Naive thymus-derived CD4-positive, alpha-beta T cell (primary cell): Measurements from ENCODE around the gene LRPPRC. TPM values are rescaled to one million over a fixed set of nuclear protein-coding genes. Genes with fewer than 3 reads are reported as not detected.

Experiments used
- ATAC-seq: fragments of 150-1000 bp; cut with Tn5 transposase; 2 replicates; pipeline ENCODE4 v1.10.0; 2021; ENCODE audit warnings: mild to moderate bottlenecking, moderate library complexity
- CTCF ChIA-PET: fragments of 350-600 bp; sonication (Branson Sonifier 250); formaldehyde crosslinking; loops from one replicate; lab custom pipeline; 2021; ENCODE audit warnings: antibody characterized with exemption; lab: Charles Lee
- POLR2A ChIA-PET: fragments of 350-600 bp; sonication (Branson Sonifier 250); formaldehyde crosslinking; loops from one replicate; lab custom pipeline; 2021; ENCODE audit warnings: antibody characterized with exemption, inconsistent platforms; lab: Charles Lee
- DNase-seq, 9 donors: peaks; one replicate each; pipeline versions ENCODE4 v3.0.0 to v3.0.0-alpha.2; 2020 to 2022; ENCODE audit warnings: mixed read lengths in 1 of 9
- H3K27ac ChIP-seq: one replicate; pipeline ENCODE4 v1.7.0; 2013; ENCODE audit warnings: mild to moderate bottlenecking, low read depth, low read length, moderate library complexity
- H3K27me3 ChIP-seq, 2 donors: one replicate each; pipeline ENCODE4 v1.7.0; 2013; ENCODE audit warnings: low read length in 2 of 2, mild to moderate bottlenecking in 2 of 2, moderate library complexity in 2 of 2; ENCODE audit not compliant: control insufficient read depth in 2 of 2, insufficient read depth in 2 of 2
- H3K36me3 ChIP-seq, 3 experiments: 1 replicate in 2 of 3; 2 replicates in 1 of 3; pipeline ENCODE4 v1.7.0; 2013; ENCODE audit warnings: low read length in 3 of 3, mild to moderate bottlenecking in 3 of 3, moderate library complexity in 1 of 3; ENCODE audit not compliant: insufficient read depth in 3 of 3, control insufficient read depth in 2 of 3
- H3K4me1 ChIP-seq, 2 donors: one replicate each; pipeline ENCODE4 v1.7.0; 2013; ENCODE audit warnings: low read length in 2 of 2, mild to moderate bottlenecking in 2 of 2, moderate library complexity in 1 of 2; ENCODE audit not compliant: control insufficient read depth in 2 of 2, insufficient read depth in 2 of 2
- H3K4me3 ChIP-seq: 2 replicates; pipeline ENCODE4 v1.7.0; 2013; ENCODE audit warnings: mild to moderate bottlenecking, low read length
- H3K9me3 ChIP-seq, 3 experiments: 1 replicate in 2 of 3; 2 replicates in 1 of 3; pipeline ENCODE4 v1.7.0; 2013; ENCODE audit warnings: low read length in 3 of 3; ENCODE audit not compliant: control insufficient read depth in 2 of 3
- H3K27ac Mint-ChIP-seq, 9 donors: one replicate each; pipeline ENCODE4 v1.8.0; 2020 to 2022; ENCODE audit warnings: mixed read lengths in 9 of 9, mild to moderate bottlenecking in 8 of 9, moderate library complexity in 5 of 9, inconsistent platforms in 2 of 9
- H3K27me3 Mint-ChIP-seq, 5 donors: one replicate each; pipeline ENCODE4 v1.8.0; 2021 to 2022; ENCODE audit warnings: mixed read lengths in 5 of 5, mild to moderate bottlenecking in 1 of 5
- H3K36me3 Mint-ChIP-seq, 5 donors: one replicate each; pipeline ENCODE4 v1.8.0; 2020 to 2022; ENCODE audit warnings: mixed read lengths in 5 of 5, mild to moderate bottlenecking in 3 of 5, inconsistent platforms in 1 of 5
- H3K4me1 Mint-ChIP-seq, 7 donors: one replicate each; pipeline ENCODE4 v1.8.0; 2020 to 2022; ENCODE audit warnings: mixed read lengths in 7 of 7, mild to moderate bottlenecking in 3 of 7, inconsistent platforms in 1 of 7
- H3K4me3 Mint-ChIP-seq, 10 donors: one replicate each; pipeline ENCODE4 v1.8.0; 2020 to 2022; ENCODE audit warnings: mild to moderate bottlenecking in 10 of 10, mixed read lengths in 10 of 10, moderate library complexity in 6 of 10, inconsistent platforms in 2 of 10
- H3K9me3 Mint-ChIP-seq, 11 donors: one replicate each; pipeline ENCODE4 v1.8.0; 2020 to 2022; ENCODE audit warnings: mixed read lengths in 11 of 11, mild to moderate bottlenecking in 4 of 11, inconsistent platforms in 1 of 11, moderate library complexity in 1 of 11
- intact Hi-C, 2 donors: fragments of 100-400 bp; cut with micrococcal nuclease; formaldehyde crosslinking; loops; one replicate each; pipeline ENCODE4 v1.15.1; 2023
- polyA plus RNA-seq, 2 donors: library from polyadenylated mRNA; unstranded; fragments of 300-500 nt; fragmentation: Illumina TruSeq; gene quantifications; one replicate each; pipeline ENCODE4 v1.2.3, GENCODE V29; 2021
- total RNA-seq, 6 experiments: library from RNA in 5 of 6; stranded (reverse) in 5 of 6; gene quantifications; 1 replicate in 5 of 6; 2 replicates in 1 of 6; pipeline ENCODE4 v1.2.3 and lab custom pipeline; 2021 to 2026

Gene LRPPRC
- total and polyA plus RNA-seq, 7 experiments from 2014 or later: 42.3 to 92.7 (median 67.0) TPM

DNA sequence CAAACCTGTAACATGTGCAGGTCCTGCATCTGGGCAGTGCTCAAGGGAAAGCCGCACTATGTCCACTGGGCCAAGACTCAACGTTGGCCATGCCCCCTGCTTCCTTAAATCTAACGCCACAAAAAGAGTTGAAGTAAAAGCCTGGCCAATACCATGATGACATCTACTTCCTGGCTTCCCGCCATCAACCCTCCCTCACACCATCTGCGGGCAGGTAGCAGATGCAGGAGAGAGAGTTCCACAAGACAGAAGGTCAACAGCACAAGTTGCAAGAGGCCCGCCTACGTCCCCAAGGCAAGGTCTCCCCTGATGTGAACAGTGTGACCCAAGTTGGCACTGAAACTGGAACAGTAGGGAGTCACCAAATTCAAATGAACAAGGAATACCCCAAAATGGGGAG, 108.6 kb downstream of the LRPPRC start:
- Histone ChIP-seq H3K27ac (no peak overlapping the region), H3K27me3 (no peaks in the 10 kb centered on the region), H3K4me1 (no peaks in the 10 kb centered on the region), H3K4me3 (no peak overlapping the region), H3K9me3 (no peaks in the 10 kb centered on the region), H3K36me3 (peaks cover 7 to 49% (median 10%) of the 10 kb centered on the region in 3 experiments)
- ChIA-PET POLR2A (no interaction called here), CTCF (no interaction called here)
- Mint-ChIP-seq H3K36me3 (peaks cover 23 to 57% (median 32%) of the 10 kb centered on the region in 5 donors), H3K4me1 (no peaks in the 10 kb centered on the region), H3K9me3 (no peaks in the 10 kb centered on the region), H3K27me3 (no peaks in the 10 kb centered on the region), H3K27ac (no peak overlapping the region), H3K4me3 (no peak overlapping the region)
- intact Hi-C loops: no loop called here
- DNase-seq (no peak), ATAC-seq (no peak)

DNA sequence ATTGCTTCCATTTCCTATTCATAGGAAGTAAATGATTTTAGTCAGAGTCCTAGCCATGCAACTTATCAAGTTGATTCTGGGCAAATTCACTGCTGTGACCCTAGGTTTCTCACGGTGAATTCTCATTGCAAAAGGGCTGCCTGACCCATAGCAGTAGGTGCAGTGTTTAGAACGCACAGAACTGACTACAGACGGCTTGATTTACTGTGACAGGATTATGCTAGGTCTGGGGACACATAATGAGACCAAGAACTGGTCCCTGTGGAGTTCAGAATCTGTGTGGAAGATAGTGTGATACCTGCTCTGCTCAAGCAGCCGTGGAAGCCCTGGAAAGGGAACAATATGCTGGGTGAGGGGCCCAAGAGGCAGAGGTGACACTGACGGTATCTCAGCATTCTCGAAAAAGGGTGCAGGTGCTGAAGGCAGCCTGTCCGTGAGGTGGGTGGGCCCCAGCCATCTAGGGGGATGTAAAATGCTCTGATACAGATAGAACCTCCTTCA, 110.6 kb downstream of the LRPPRC start:
- no peak for DNase-seq
- H3K27ac Mint-ChIP-seq: peak overlapping the region in 1 of 9 donors; percentile 44
- Histone ChIP-seq H3K4me3 (no peak overlapping the region), H3K27ac (no peak overlapping the region), H3K9me3 (no peaks in the 10 kb centered on the region), H3K27me3 (no peaks in the 10 kb centered on the region), H3K36me3 (peaks cover 0 to 29% (median 7%) of the 10 kb centered on the region in 3 experiments), H3K4me1 (no peaks in the 10 kb centered on the region)
- ChIA-PET CTCF (no interaction called here), POLR2A (no interaction called here)
- intact Hi-C loops: no loop called here
- no peak overlapping the region for H3K4me3 Mint-ChIP-seq
- ATAC-seq: no peak
- no peaks in the 10 kb centered on the region for H3K4me1 Mint-ChIP-seq
- peaks cover 17 to 42% (median 28%) of the 10 kb centered on the region in 5 donors for H3K36me3 Mint-ChIP-seq
- no peaks in the 10 kb centered on the region for H3K9me3 Mint-ChIP-seq
- H3K27me3 Mint-ChIP-seq: no peaks in the 10 kb centered on the region

DNA sequence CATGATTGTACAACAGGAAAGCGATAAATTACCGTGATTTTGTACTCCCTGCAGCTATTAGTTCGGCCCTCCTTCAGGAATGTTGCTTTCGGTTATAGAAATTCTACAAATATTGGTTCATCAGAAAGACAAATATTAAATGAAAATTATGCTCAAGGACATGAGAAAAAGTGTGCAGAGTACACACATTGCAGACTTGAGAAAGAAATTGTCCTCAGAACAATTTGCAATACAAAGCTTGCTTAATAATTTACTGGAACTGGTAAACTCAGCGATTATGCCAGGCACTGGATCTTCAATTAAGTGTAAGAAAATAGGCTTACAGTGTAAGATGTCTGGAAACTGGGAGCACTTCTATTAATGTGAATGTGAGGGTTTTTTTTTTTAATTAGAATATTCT, 111.1 kb downstream of the LRPPRC start:
- Histone ChIP-seq H3K4me1 (no peaks in the 10 kb centered on the region), H3K9me3 (no peaks in the 10 kb centered on the region), H3K27ac (no peak overlapping the region), H3K4me3 (no peak overlapping the region), H3K27me3 (no peaks in the 10 kb centered on the region), H3K36me3 (peaks cover 0 to 24% (median 7%) of the 10 kb centered on the region in 3 experiments)
- no peak for DNase-seq
- ChIA-PET POLR2A (no interaction called here), CTCF (interaction anchor here (0.6 kb wide), 1 partner anchor 8 kb away, joined by 3 read pairs; no protein-coding TSS in a partner anchor)
- Mint-ChIP-seq H3K27me3 (no peaks in the 10 kb centered on the region), H3K9me3 (no peaks in the 10 kb centered on the region), H3K4me3 (no peak overlapping the region), H3K4me1 (no peaks in the 10 kb centered on the region), H3K27ac (no peak overlapping the region), H3K36me3 (peaks cover 13 to 37% (median 23%) of the 10 kb centered on the region in 5 donors)
- intact Hi-C loops: no loop called here
- ATAC-seq: no peak

DNA sequence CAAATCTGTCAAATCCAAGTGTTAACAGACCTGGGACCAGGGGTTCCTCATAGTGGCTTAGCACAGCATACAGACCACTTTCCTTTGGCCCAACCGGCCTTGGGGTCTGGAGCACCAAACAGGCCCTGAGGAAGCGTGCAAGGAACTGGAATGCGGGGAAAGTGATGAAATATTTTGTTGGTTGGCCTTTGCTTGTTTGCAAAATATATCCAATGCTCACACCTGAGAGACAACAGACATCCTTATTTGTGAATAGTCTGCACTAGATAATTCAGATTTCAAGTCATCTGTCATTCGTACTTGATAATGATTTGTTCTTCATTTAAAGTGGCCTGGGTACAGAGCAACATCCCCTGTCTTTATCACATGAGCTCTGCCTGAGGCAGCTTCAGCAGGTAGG, 113.5 kb downstream of the LRPPRC start:
- ChIA-PET POLR2A (no interaction called here), CTCF (no interaction called here)
- no peak overlapping the region for H3K4me3 ChIP-seq
- H3K9me3 ChIP-seq: no peaks in the 10 kb centered on the region
- peaks cover 0 to 3% (median 2%) of the 10 kb centered on the region in 3 experiments for H3K36me3 ChIP-seq
- no peaks in the 10 kb centered on the region for H3K27me3 ChIP-seq
- H3K4me1 ChIP-seq: no peaks in the 10 kb centered on the region
- H3K4me1 Mint-ChIP-seq: peaks cover 0 to 5% (median 5%) of the 10 kb centered on the region in 7 donors
- intact Hi-C loops: no loop called here
- ATAC-seq: no peak
- no peak overlapping the region for H3K4me3 Mint-ChIP-seq
- H3K27ac Mint-ChIP-seq: no peak overlapping the region
- H3K9me3 Mint-ChIP-seq: no peaks in the 10 kb centered on the region
- DNase-seq: no peak
- no peak overlapping the region for H3K27ac ChIP-seq
- peaks cover 0 to under 1% (median 0%) of the 10 kb centered on the region in 5 donors for H3K27me3 Mint-ChIP-seq
- peaks cover 0 to 16% (median 3%) of the 10 kb centered on the region in 5 donors for H3K36me3 Mint-ChIP-seq

DNA sequence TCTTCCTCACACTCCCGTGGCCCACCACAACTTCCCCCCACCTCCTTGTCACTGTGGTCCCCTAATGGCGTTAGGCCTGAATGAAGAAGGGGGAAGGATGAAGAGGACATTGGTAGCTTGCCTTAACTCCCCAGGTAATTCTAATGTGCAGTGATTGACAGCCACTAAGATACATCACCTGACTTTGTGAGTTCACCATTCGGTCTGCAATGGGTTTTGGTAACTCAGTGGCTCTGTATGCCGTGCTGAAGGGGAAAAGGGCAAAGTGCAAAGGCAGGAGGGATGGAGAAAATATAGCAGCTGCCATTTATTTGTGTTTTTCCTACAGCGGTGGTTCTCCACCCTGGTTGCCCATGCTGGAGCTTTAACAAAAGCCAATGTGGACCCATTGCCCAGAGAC, 114.8 kb downstream of the LRPPRC start:
- CTCF ChIA-PET: no interaction called here
- intact Hi-C loops: no loop called here
- H3K36me3 ChIP-seq: no peaks in the 10 kb centered on the region
- peaks cover 0 to 14% (median 6%) of the 10 kb centered on the region in 5 donors for H3K27me3 Mint-ChIP-seq
- no peak overlapping the region for H3K4me3 Mint-ChIP-seq
- H3K4me1 Mint-ChIP-seq: peaks cover 0 to 5% (median 5%) of the 10 kb centered on the region in 7 donors
- H3K27me3 ChIP-seq: no peaks in the 10 kb centered on the region
- H3K4me3 ChIP-seq: no peak overlapping the region
- H3K4me1 ChIP-seq: no peaks in the 10 kb centered on the region
- no peak overlapping the region for H3K27ac Mint-ChIP-seq
- no peaks in the 10 kb centered on the region for H3K9me3 ChIP-seq
- H3K27ac ChIP-seq: no peak overlapping the region
- DNase-seq (no peak), ATAC-seq (no peak)
- H3K9me3 Mint-ChIP-seq: no peaks in the 10 kb centered on the region
- H3K36me3 Mint-ChIP-seq: peaks cover 0 to 9% (median 0%) of the 10 kb centered on the region in 5 donors
- POLR2A ChIA-PET: no interaction called here

DNA sequence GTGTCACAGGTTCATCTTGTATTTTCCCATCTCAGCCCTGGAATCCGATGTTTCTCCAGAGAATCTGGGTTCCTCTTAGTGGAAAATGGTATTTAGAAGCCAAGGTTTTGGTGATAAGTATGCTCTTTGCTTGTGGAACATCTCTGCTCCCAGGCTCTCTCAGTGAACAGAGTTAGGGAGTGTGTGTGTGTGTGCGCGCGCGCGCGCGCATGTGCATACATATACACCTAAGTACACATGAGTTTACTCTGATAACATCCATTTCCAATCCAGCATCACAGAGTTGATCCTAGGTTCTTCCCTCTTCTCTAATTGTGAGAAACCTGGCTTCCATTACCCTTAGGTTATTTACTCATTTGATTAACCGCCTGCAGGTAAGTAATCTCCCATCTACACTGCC, 115.3 kb downstream of the LRPPRC start:
- H3K4me3 ChIP-seq: no peak overlapping the region
- no peak overlapping the region for H3K27ac Mint-ChIP-seq
- H3K9me3 Mint-ChIP-seq: no peaks in the 10 kb centered on the region
- no peaks in the 10 kb centered on the region for H3K9me3 ChIP-seq
- H3K27me3 Mint-ChIP-seq: peaks cover 0 to 17% (median 6%) of the 10 kb centered on the region in 5 donors
- ChIA-PET CTCF (no interaction called here), POLR2A (no interaction called here)
- H3K27ac ChIP-seq: no peak overlapping the region
- intact Hi-C loops: no loop called here
- peaks cover 0 to 9% (median 0%) of the 10 kb centered on the region in 5 donors for H3K36me3 Mint-ChIP-seq
- ATAC-seq: no peak
- no peaks in the 10 kb centered on the region for H3K36me3 ChIP-seq
- DNase-seq: no peak
- H3K27me3 ChIP-seq: no peaks in the 10 kb centered on the region
- H3K4me3 Mint-ChIP-seq: no peak overlapping the region
- H3K4me1 Mint-ChIP-seq: peaks cover 0 to 6% (median 5%) of the 10 kb centered on the region in 7 donors
- H3K4me1 ChIP-seq: no peaks in the 10 kb centered on the region

DNA sequence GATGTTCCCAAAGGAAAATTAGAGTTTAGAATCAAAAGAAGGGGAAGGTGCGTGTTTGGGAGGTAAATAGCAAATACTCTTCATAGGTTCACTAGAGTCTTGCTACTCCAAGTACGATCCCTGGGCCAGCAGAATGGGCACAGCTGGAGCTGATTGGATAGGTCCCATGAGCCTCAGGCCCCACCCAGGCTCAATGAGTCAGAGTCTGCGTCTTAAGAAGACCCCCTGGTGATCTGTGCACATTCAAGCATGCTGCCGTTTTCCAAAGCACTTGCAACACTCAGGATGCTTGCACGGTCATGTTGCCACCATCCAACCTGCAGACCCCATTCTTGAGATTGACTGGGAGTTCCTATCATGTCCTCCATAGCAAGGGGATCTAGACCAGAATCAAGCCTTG, 116.5 kb downstream of the LRPPRC start:
- ATAC-seq (no peak), DNase-seq (no peak)
- Histone ChIP-seq H3K36me3 (no peaks in the 10 kb centered on the region), H3K9me3 (no peaks in the 10 kb centered on the region), H3K27me3 (no peaks in the 10 kb centered on the region), H3K4me1 (no peaks in the 10 kb centered on the region), H3K4me3 (no peak overlapping the region), H3K27ac (no peak overlapping the region)
- no peaks in the 10 kb centered on the region for H3K9me3 Mint-ChIP-seq
- H3K27ac Mint-ChIP-seq: no peak overlapping the region
- no peak overlapping the region for H3K4me3 Mint-ChIP-seq
- intact Hi-C loops: loop anchor here in 1 of 2 donors (2.0 kb wide), 1 partner anchor 166 kb away; no protein-coding TSS in a partner anchor
- ChIA-PET CTCF (no interaction called here), POLR2A (no interaction called here)
- peaks cover 2 to 19% (median 8%) of the 10 kb centered on the region in 5 donors for H3K27me3 Mint-ChIP-seq
- peaks cover 0 to 6% (median 5%) of the 10 kb centered on the region in 7 donors for H3K4me1 Mint-ChIP-seq
- peaks cover 0 to 4% (median 0%) of the 10 kb centered on the region in 5 donors for H3K36me3 Mint-ChIP-seq
